H9 (cell line): ENCODE measurements around the gene TEX2. TPM values are rescaled to one million over a fixed set of nuclear protein-coding genes. Genes with fewer than 3 reads are reported as not detected.
A peak's percentile ranks its signal among the peaks of the same experiment; 100 is the strongest.

Experiments used
- DNase-seq: peaks from one replicate; pipeline ENCODE4 v3.0.0-alpha.2; 2017
- H2AFZ ChIP-seq: one replicate; pipeline ENCODE4 v1.6.1; 2013; ENCODE audit warnings: mild to moderate bottlenecking, low read length, control low read depth, moderate library complexity
- H2AK5ac ChIP-seq: 2 replicates; pipeline ENCODE4 v1.6.1; 2013; ENCODE audit warnings: low read length, control low read depth, mixed read lengths; ENCODE audit not compliant: insufficient read length
- H2BK120ac ChIP-seq: one replicate; pipeline ENCODE4 v1.6.1; 2013; ENCODE audit warnings: low read depth, mild to moderate bottlenecking, low read length, control low read depth, inconsistent platforms; ENCODE audit not compliant: poor library complexity, severe bottlenecking
- H2BK12ac ChIP-seq: 2 replicates; pipeline ENCODE4 v1.6.1; 2013; ENCODE audit warnings: low read length, control low read depth, mixed read lengths, low read depth; ENCODE audit not compliant: insufficient read length
- H2BK15ac ChIP-seq: 2 replicates; pipeline ENCODE4 v1.6.1; 2013; ENCODE audit warnings: low read depth, low read length, control low read depth
- H2BK20ac ChIP-seq: one replicate; pipeline ENCODE4 v1.6.1; 2013; ENCODE audit warnings: low read depth, mild to moderate bottlenecking, low read length, control low read depth, inconsistent platforms; ENCODE audit not compliant: poor library complexity, severe bottlenecking
- H2BK5ac ChIP-seq: 2 replicates; pipeline ENCODE4 v1.6.1; 2013; ENCODE audit warnings: low read length, control low read depth, mixed read lengths; ENCODE audit not compliant: insufficient read length
- H3K14ac ChIP-seq: 2 replicates; pipeline ENCODE4 v1.6.1; 2013; ENCODE audit warnings: low read length, control low read depth; ENCODE audit not compliant: insufficient read depth
- H3K18ac ChIP-seq: 2 replicates; pipeline ENCODE4 v1.6.1; 2013; ENCODE audit warnings: low read depth, mild to moderate bottlenecking, mixed read lengths, low read length, control low read depth; ENCODE audit not compliant: insufficient read length
- H3K23ac ChIP-seq: 2 replicates; pipeline ENCODE4 v1.6.1; 2013; ENCODE audit warnings: low read length, control low read depth, mixed read lengths, low read depth; ENCODE audit not compliant: insufficient read length
- H3K23me2 ChIP-seq: 2 replicates; pipeline ENCODE4 v1.6.1; 2013; ENCODE audit warnings: low read depth, mild to moderate bottlenecking, mixed read lengths, low read length, control low read depth; ENCODE audit not compliant: insufficient read length, poor library complexity, severe bottlenecking
- H3K27ac ChIP-seq: 2 replicates; pipeline ENCODE4 v1.5.1; 2013; ENCODE audit warnings: low read length, control low read depth, mixed read lengths, low read depth; ENCODE audit not compliant: insufficient read length
- H3K27me3 ChIP-seq: 2 replicates; pipeline ENCODE4 v1.6.1; 2013; ENCODE audit warnings: low read length, control low read depth, inconsistent platforms; ENCODE audit not compliant: insufficient read depth
- H3K4ac ChIP-seq: 2 replicates; pipeline ENCODE4 v1.6.1; 2013; ENCODE audit warnings: low read depth, mild to moderate bottlenecking, control low read depth, inconsistent platforms, low read length, moderate library complexity
- H3K4me1 ChIP-seq: 2 replicates; pipeline ENCODE4 v1.6.1; 2013; ENCODE audit warnings: low read length, control low read depth, inconsistent platforms; ENCODE audit not compliant: insufficient read depth
- H3K4me2 ChIP-seq: 2 replicates; pipeline ENCODE4 v1.6.1; 2013; ENCODE audit warnings: low read length, control low read depth, mixed read lengths; ENCODE audit not compliant: insufficient read length, insufficient read depth
- H3K56ac ChIP-seq: 2 replicates; pipeline ENCODE4 v1.6.1; 2013; ENCODE audit warnings: low read depth, mild to moderate bottlenecking, mixed read lengths, low read length, control low read depth; ENCODE audit not compliant: insufficient read length
- H3K79me1 ChIP-seq: 2 replicates; pipeline ENCODE4 v1.6.1; 2013; ENCODE audit warnings: low read depth, mild to moderate bottlenecking, moderate library complexity, low read length, control low read depth, inconsistent platforms; ENCODE audit not compliant: insufficient read depth, poor library complexity, severe bottlenecking
- H3K79me2 ChIP-seq: 2 replicates; pipeline ENCODE4 v1.6.1; 2013; ENCODE audit warnings: low read length, control low read depth, inconsistent platforms; ENCODE audit not compliant: insufficient read depth
- H3K9ac ChIP-seq: 2 replicates; pipeline ENCODE4 v1.6.1; 2013; ENCODE audit warnings: low read length, control low read depth, mixed read lengths; ENCODE audit not compliant: insufficient read length; ENCODE audit errors: extremely low read depth
- H3K9me3 ChIP-seq: one replicate; pipeline ENCODE4 v1.6.1; 2013; ENCODE audit warnings: low read depth, low read length, inconsistent platforms; ENCODE audit not compliant: control insufficient read depth
- H3T11ph ChIP-seq: one replicate; pipeline ENCODE4 v1.6.1; 2013; ENCODE audit warnings: mild to moderate bottlenecking, low read length, control low read depth, inconsistent platforms
- H4K20me1 ChIP-seq: one replicate; pipeline ENCODE4 v1.6.1; 2013; ENCODE audit not compliant: control insufficient read depth, insufficient read length, insufficient read depth
- H4K5ac ChIP-seq: 2 replicates; pipeline ENCODE4 v1.6.1; 2013; ENCODE audit warnings: low read depth, mild to moderate bottlenecking, mixed read lengths, low read length, control low read depth; ENCODE audit not compliant: insufficient read length
- H4K8ac ChIP-seq: replicated peaks from 2 replicates; pipeline ENCODE4 v1.6.1; 2013; ENCODE audit warnings: low read length, control low read depth, mixed read lengths, low read depth; ENCODE audit not compliant: insufficient read length
- H4K91ac ChIP-seq: 2 replicates; pipeline ENCODE4 v1.6.1; 2013; ENCODE audit warnings: low read depth, mild to moderate bottlenecking, moderate library complexity, mixed read lengths, low read length, control low read depth; ENCODE audit not compliant: insufficient read length
- H3K27ac Mint-ChIP-seq, 3 experiments: 2 replicates in 2 of 3; 3 replicates in 1 of 3; pipeline ENCODE4 v1.8.0; 2020 to 2021; ENCODE audit warnings: mixed read lengths in 3 of 3, mild to moderate bottlenecking in 1 of 3, moderate library complexity in 1 of 3
- H3K27me3 Mint-ChIP-seq: 2 replicates; pipeline ENCODE4 v1.8.0; 2021; ENCODE audit warnings: low read depth, mild to moderate bottlenecking, moderate library complexity, mixed read lengths
- H3K36me3 Mint-ChIP-seq, 3 experiments: 2 replicates in 2 of 3; 3 replicates in 1 of 3; pipeline ENCODE4 v1.8.0; 2020 to 2021; ENCODE audit warnings: low read depth in 3 of 3, mixed read lengths in 3 of 3; ENCODE audit not compliant: insufficient read depth in 1 of 3
- H3K4me1 Mint-ChIP-seq, 2 experiments: 2 replicates each; pipeline ENCODE4 v1.8.0; 2020; ENCODE audit warnings: mixed read lengths in 2 of 2
- H3K4me3 Mint-ChIP-seq, 2 experiments: 2 replicates in 1 of 2; 3 replicates in 1 of 2; pipeline ENCODE4 v1.8.0; 2020 to 2021; ENCODE audit warnings: mild to moderate bottlenecking in 2 of 2, mixed read lengths in 2 of 2, moderate library complexity in 1 of 2
- H3K9me3 Mint-ChIP-seq, 2 experiments: 2 replicates in 1 of 2; 3 replicates in 1 of 2; pipeline ENCODE4 v1.8.0; 2020; ENCODE audit warnings: mild to moderate bottlenecking in 2 of 2, mixed read lengths in 2 of 2, moderate library complexity in 1 of 2
- WGBS: extraction: QIAGEN DNeasy Blood & Tissue Kit; methylation state at CpG from one replicate; pipeline ENCODE4 v1.1.7; 2013; ENCODE audit warnings: missing lambda C conversion rate, low lambda C conversion rate, mixed read lengths; ENCODE audit not compliant: insufficient read length; ENCODE audit errors: extremely low coverage; 5-methylcytosine and 5-hydroxymethylcytosine counted together
- total RNA-seq: library from RNA; stranded (reverse); gene quantifications from 2 replicates; pipeline ENCODE4 v1.2.1, GENCODE V29; 2021
- TF ChIP-seq, protein P1 (sequence below): fragments of 200-600 bp; sonication (generic); conservative IDR thresholded peaks from 3 replicates; pipeline ENCODE4 v1.8.0; 2021; ENCODE audit warnings: antibody characterized with exemption, mild to moderate bottlenecking

Gene TEX2
- total RNA-seq, 1 experiment from 2014 or later = 12.2 TPM

DNA sequence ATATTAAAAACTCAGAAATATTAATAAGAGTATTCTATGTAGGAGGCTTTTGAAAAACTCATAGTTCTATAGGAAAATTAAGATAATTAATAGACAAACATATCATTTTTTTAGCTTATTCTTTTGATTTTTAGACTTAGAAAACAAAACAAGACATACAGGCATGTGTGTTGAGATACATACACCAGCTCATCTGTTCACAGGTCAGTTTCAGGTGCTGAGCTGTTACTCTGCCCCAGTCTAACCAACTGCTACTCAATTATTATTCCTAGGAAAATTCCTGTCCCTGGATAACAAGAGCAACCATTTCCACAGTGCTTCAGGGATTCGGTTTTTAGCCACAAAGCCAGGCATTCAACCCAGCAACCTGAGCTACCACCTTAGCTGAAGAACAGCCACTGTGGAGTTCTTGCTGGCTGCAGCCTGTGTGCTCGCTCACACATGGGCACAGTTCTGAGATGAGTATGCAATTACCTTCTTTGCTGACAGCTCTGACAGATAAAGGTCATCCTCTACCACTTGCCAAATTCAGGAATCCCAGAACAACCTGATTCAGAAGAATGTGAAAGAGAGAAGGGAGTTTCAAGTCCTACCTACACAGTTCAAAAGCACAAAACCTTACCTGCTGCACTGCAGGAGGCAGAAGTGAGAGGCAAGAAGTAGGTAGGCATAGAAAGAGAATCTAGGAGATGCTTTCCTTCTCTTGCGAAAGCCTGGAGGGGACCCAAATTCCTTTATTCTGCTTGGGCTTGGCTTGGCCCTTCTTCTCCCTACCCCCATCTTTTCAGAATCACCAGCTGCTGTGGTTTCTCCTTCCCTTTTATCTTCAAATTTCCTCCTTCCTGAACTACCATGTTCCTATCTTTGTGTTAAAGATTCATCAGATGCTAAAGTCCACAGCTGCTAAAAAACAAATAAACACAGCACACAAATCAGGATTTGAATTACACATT is 62.7 kb downstream of the TEX2 start:
- Histone ChIP-seq H3K18ac (no peak overlapping the region), H3K4me1 (peaks cover 9% of the 10 kb centered on the region; the same call in 1 of the 2 replicates), H2BK120ac (no peak overlapping the region), H3K79me1 (no peaks in the 10 kb centered on the region), H2BK12ac (no peak overlapping the region), H3K79me2 (no peaks in the 10 kb centered on the region), H2BK5ac (no peak overlapping the region), H3K56ac (no peak overlapping the region), H4K91ac (no peak overlapping the region), H2AK5ac (no peak overlapping the region), H2AFZ (no peak overlapping the region), H3K9ac (no peak overlapping the region), H2BK15ac (no peak overlapping the region), H3K4me2 (no peak overlapping the region), H2BK20ac (no peak overlapping the region), H3K9me3 (no peaks in the 10 kb centered on the region), H4K20me1 (no peaks in the 10 kb centered on the region), H3K4ac (no peak overlapping the region), H3T11ph (no peak overlapping the region), H4K5ac (no peak overlapping the region), H3K27ac (no peak overlapping the region), H3K27me3 (no peaks in the 10 kb centered on the region), H4K8ac (no peak overlapping the region), H3K23ac (no peak overlapping the region), H3K23me2 (no peaks in the 10 kb centered on the region), H3K14ac (no peak overlapping the region)
- H3K9me3 Mint-ChIP-seq = no peaks in the 10 kb centered on the region
- H3K27ac Mint-ChIP-seq = peak overlapping the region in 1 of 3 experiments; percentile 22; a peak in 2 of 7 replicates
- no peaks in the 10 kb centered on the region for H3K27me3 Mint-ChIP-seq
- TF ChIP-seq, protein P1, sequence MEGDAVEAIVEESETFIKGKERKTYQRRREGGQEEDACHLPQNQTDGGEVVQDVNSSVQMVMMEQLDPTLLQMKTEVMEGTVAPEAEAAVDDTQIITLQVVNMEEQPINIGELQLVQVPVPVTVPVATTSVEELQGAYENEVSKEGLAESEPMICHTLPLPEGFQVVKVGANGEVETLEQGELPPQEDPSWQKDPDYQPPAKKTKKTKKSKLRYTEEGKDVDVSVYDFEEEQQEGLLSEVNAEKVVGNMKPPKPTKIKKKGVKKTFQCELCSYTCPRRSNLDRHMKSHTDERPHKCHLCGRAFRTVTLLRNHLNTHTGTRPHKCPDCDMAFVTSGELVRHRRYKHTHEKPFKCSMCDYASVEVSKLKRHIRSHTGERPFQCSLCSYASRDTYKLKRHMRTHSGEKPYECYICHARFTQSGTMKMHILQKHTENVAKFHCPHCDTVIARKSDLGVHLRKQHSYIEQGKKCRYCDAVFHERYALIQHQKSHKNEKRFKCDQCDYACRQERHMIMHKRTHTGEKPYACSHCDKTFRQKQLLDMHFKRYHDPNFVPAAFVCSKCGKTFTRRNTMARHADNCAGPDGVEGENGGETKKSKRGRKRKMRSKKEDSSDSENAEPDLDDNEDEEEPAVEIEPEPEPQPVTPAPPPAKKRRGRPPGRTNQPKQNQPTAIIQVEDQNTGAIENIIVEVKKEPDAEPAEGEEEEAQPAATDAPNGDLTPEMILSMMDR = no peak
- no peak overlapping the region for H3K4me3 Mint-ChIP-seq
- no peak for DNase-seq
- H3K36me3 Mint-ChIP-seq = no peaks in the 10 kb centered on the region
- peaks cover 36 to 40% of the 10 kb centered on the region in 2 experiments for H3K4me1 Mint-ChIP-seq
- no CpG with 5 or more reads among the region's 3 CpGs for WGBS
